Nephron progenitor cell (in vitro differentiated cells): ENCODE measurements around the gene GPR146.

Experiments
- DNase-seq: peaks from one replicate; pipeline ENCODE4 v3.0.0; 2021
- H3K27ac Mint-ChIP-seq: 2 replicates; pipeline ENCODE4 v1.8.0; 2021; ENCODE audit warnings: mild to moderate bottlenecking, moderate library complexity, mixed read lengths
- H3K27me3 Mint-ChIP-seq: 2 replicates; pipeline ENCODE4 v1.8.0; 2021; ENCODE audit warnings: mild to moderate bottlenecking, low read depth, mixed read lengths; ENCODE audit not compliant: poor library complexity
- H3K36me3 Mint-ChIP-seq: 2 replicates; pipeline ENCODE4 v1.8.0; 2021; ENCODE audit warnings: low read depth, mixed read lengths
- H3K4me1 Mint-ChIP-seq: 2 replicates; pipeline ENCODE4 v1.8.0; 2021; ENCODE audit warnings: mixed read lengths
- H3K4me3 Mint-ChIP-seq: 2 replicates; pipeline ENCODE4 v1.8.0; 2021; ENCODE audit warnings: mild to moderate bottlenecking, moderate library complexity, mixed read lengths
- H3K9me3 Mint-ChIP-seq: 2 replicates; pipeline ENCODE4 v1.8.0; 2021; ENCODE audit warnings: mild to moderate bottlenecking, moderate library complexity, mixed read lengths
- CTCF ChIP-seq: fragments of 200-600 bp; sonication (generic); IDR thresholded peaks from 2 replicates; pipeline ENCODE4 v1.5.0; 2021; ENCODE audit warnings: antibody characterized with exemption

Gene GPR146

DNA sequence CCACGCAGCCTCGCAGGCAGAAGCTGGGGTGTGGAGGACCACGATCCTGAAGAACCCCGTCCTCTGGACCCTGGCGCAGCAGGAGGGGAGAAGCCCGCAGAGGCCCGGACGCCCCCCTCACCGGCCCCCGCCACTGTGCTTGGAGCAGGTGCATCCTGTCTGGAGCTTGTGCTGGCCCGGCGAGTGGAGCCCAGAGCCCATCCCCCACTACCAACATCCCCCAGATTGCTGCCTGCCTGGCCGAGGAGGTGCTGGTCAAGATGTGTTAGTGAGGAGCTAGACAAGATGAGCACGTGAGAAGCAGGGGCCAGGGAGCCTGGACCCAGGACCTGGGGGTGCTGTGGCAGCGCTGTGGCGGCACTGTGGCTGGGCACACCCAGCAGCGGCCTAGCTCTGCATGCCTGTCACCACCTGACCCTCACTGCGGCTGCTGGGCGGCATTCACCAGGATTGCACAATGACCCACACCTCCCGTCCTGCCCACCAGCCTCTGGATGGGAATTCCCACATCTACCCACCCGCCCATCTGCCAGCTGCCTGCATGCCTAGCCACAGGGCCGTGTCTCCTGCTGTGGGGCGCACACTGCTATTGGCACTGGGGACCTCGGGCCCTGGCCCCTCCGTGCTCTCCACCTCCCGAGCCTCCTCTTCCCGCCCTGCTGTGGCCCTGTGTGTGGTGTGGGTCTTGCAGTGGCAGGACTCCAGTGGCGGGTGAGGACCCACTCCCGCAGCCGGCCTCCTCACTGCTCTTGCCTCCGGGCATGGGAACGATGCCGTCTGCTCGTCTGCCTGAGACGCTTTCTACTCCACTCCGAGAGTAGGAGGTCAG is 11.8 kb downstream of the GPR146 start:
- H3K36me3 Mint-ChIP-seq, result no peaks in the 10 kb centered on the region
- H3K27me3 Mint-ChIP-seq, result no peaks in the 10 kb centered on the region
- H3K4me1 Mint-ChIP-seq, result peaks cover 76% of the 10 kb centered on the region
- no peak for DNase-seq
- H3K4me3 Mint-ChIP-seq, result no peak overlapping the region
- no peak for TF ChIP-seq CTCF
- no peak overlapping the region for H3K27ac Mint-ChIP-seq
- H3K9me3 Mint-ChIP-seq, result no peaks in the 10 kb centered on the region

- no peak overlapping the region for H3K4me3 Mint-ChIP-seq
- H3K27me3 Mint-ChIP-seq, result no peaks in the 10 kb centered on the region
- peak; percentile 7 for DNase-seq
- no peak overlapping the region for H3K27ac Mint-ChIP-seq
- TF ChIP-seq CTCF, result no peak
- H3K36me3 Mint-ChIP-seq, result no peaks in the 10 kb centered on the region
- no peaks in the 10 kb centered on the region for H3K9me3 Mint-ChIP-seq
- H3K4me1 Mint-ChIP-seq, result peaks cover 76% of the 10 kb centered on the region
Observed at GRCh38 chr7:1056785-1057410, 12.6 kb downstream of the GPR146 start.

- no peaks in the 10 kb centered on the region for H3K36me3 Mint-ChIP-seq
- H3K27me3 Mint-ChIP-seq, result peaks cover 2% of the 10 kb centered on the region
- H3K9me3 Mint-ChIP-seq, result no peaks in the 10 kb centered on the region
- H3K4me3 Mint-ChIP-seq, result no peak overlapping the region
- TF ChIP-seq CTCF, result no peak
- no peak for DNase-seq
- H3K27ac Mint-ChIP-seq, result no peak overlapping the region
- H3K4me1 Mint-ChIP-seq, result peaks cover 72% of the 10 kb centered on the region
Observed at GRCh38 chr7:1057416-1058291, 13.3 kb downstream of the GPR146 start.

GRCh38 chr7:1058311-1058710 is 14.0 kb downstream of the GPR146 start:
- Mint-ChIP-seq H3K4me1 (peaks cover 71% of the 10 kb centered on the region), H3K27me3 (peaks cover 2% of the 10 kb centered on the region), H3K27ac (no peak overlapping the region), H3K4me3 (no peak overlapping the region), H3K9me3 (no peaks in the 10 kb centered on the region), H3K36me3 (no peaks in the 10 kb centered on the region)
- no peak for TF ChIP-seq CTCF
- no peak for DNase-seq

- no peak for TF ChIP-seq CTCF
- peak; percentile 9 for DNase-seq
- no peak overlapping the region for H3K27ac Mint-ChIP-seq
- no peaks in the 10 kb centered on the region for H3K36me3 Mint-ChIP-seq
- H3K9me3 Mint-ChIP-seq, result no peaks in the 10 kb centered on the region
- peaks cover 2% of the 10 kb centered on the region for H3K27me3 Mint-ChIP-seq
- no peak overlapping the region for H3K4me3 Mint-ChIP-seq
- peaks cover 70% of the 10 kb centered on the region for H3K4me1 Mint-ChIP-seq
Observed at GRCh38 chr7:1058821-1059199, 14.5 kb downstream of the GPR146 start.
